Stimulated activated CD8-positive, alpha-beta memory T cell treated with anti-CD3 and anti-CD28 coated beads, Interleukin-7, amount 100 ng/mL, for 4 hours (primary cell): ENCODE measurements around the gene CHDH.

ENCODE experiments used
- DNase-seq, 2 donors: peaks; one replicate each; pipeline ENCODE4 v3.0.0-alpha.2; 2020; ENCODE audit warnings: low read depth in 2 of 2

CHDH gene

DNA sequence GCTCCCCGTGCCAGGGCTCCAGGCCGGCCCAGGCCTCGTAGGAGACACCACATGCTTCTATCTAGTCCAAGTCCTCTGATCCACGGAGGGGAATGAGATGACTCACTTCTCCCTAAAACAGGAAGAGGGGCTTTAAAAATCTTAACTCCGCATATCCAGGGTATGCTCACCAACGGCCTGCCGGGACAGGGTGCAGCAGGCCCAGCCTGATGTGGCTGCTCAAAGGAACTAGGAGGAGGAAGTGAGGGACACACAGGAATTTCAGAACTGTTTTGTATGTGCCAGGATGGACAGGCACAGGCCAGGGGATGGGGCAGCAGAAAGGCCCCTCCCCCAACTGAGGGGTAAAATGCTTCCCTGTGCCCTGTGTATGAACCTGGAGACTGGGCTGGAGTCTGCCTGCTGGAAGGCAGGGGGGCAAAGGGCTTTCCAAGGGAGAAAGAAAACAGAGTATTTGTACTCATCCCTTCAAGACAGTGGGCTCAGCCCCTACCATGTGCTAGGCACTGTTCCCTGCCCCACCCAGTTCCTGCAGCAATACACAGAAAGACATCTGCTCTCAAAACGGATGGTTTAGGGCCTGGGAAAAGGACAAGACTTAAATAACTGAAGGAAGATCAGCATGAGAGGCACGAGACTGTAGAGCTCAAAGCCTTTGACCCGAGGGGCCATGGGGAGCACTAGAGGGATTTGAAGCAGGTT lies 22.1 kb downstream of the CHDH start:
- no peak for DNase-seq

DNA sequence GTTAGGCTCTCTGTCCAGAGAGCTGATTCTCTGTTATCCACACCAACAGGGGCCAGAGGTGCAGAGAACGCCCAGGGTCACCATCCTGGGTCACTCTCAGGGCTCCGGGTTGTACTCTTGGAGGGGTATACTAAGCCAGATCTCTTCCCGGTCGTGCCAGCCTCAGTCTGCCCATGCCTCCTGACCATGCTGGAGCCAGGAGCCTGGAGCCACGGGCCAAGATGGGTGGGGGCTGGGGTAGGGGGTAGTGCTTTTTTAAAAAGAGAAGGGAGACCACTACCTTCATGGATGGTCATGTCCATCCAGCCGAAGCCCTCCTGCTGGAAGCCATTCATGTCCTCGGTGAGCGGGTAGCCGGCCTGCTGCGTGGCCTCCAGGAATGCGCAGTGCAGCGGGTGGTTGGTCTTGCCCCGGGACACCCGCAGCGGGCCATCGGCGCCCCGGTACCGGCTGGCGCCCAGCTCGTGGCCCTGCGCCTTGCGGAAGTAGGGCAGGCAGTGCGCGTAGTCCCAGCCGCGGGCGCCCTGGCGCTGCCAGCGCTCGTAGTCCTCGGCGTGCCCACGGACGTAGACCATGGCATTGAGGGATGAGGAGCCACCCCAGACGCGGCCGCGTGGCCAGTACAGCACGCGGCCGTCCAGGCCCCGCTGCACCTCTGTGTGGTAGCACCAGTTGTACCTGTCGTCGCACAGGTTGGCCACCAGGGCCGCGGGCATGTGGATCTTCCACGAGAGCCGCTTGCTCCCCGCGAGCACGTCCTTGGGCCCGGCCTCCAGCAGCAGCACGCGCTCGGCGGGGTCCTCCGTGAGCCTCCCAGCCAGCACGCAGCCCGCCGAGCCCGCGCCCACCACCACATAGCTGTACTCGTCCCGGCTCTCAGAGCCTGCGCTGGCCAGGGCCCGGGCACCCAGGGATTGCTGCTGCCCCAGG lies 22.9 kb downstream of the CHDH start:
- DNase-seq = no peak

DNA sequence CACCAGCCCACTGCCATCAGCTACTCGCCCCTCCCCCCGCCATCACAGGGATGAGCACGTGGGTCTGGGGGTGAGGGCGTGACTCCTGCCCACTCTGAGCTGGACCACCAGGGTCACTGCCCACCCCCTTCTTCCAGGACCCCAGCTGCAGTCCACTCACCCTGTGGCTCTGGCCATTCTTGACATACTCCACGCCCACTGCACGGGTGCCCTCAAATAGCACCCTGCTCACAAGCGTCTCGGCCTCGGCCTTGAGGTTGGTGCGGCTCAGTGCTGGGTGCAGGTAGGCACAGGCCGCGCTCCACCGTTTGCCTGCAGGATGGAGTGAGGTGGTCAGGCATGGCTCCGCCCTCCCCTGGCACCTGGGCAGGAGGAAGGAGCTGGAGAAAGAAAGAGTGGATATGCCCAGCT lies 23.9 kb downstream of the CHDH start:
- no peak for DNase-seq

DNA sequence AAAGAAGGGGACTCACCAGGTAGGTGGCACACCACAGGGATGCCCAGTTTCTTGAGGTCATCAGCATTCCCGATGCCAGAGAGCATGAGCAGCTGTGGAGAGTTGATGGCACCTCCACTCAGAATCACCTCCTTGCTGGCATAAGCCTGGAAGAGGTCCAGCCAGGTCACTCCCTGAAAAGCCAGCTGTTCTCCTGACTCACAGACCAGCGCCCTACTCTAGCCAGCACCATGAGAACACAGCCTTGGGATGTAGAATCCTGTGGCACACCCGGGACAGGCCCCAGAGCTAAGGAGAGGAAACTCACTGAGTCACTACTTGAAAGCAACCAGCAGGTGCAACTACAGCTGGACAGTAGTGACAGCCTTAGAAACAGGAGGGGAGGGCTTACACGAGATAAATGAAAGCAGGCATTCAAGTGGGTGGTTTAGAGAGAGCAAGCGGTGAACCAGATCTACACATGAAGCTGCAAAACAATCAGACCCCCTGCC lies 24.5 kb downstream of the CHDH start:
- DNase-seq = no peak

DNA sequence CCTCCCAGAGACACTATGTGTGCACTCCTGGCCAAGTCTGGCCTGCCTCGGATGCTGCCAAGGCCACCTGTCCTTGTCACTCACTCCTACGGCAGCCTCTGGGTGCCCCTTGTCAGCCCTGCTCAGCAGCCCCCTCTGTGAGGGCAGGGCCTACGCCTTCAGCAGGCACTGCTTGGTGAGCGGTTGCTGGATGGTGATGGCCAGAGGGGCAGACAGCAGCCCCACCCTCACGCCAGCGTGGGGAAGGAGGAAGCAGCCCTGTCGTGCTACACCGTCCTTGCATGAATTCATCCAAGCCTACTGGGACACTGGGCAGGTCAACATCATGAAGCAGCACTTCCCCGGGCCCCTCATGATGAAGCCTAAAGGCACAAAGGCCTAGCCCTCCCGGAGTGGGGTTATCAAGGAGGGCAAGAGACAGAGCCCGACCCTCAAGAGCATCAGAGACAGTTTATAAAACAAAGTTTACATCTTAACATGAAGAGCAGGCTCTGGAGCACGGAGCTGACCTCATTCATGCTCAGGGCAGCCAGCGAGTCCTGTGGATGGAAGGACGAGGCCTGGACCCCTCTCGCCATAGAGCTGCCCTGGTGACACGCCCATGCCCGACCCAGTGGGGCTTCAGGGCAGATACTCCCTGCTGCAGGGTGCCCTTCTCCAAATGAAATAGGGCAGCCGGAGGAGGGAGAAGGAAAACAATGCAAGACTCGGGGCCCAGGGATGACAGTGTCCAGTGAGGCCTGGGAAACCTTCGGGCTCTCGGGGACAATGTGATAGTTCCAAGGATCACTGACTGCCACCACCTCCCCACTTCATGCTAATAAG lies 25.3 kb downstream of the CHDH start:
- no peak for DNase-seq

DNA sequence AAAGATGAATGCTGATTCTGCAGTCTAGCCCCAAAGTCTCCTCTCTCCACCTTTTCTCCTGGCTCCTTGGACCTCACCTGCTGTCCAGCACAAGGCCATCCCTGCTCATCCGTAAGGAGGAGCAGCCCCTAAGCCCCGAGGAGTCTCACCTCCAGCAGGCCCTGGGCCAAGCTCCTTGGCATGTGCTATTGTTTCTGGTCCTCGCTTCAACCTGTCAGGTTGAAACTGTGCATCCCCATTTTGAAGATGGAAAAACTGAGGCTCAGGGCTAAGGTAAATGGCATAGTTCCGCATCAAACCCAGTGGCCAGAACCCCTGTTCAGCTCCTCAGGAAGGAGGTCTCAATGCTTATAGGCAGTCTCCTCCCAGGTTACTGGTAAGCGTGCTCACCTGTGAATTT lies 26.1 kb downstream of the CHDH start:
- no peak for DNase-seq

DNA sequence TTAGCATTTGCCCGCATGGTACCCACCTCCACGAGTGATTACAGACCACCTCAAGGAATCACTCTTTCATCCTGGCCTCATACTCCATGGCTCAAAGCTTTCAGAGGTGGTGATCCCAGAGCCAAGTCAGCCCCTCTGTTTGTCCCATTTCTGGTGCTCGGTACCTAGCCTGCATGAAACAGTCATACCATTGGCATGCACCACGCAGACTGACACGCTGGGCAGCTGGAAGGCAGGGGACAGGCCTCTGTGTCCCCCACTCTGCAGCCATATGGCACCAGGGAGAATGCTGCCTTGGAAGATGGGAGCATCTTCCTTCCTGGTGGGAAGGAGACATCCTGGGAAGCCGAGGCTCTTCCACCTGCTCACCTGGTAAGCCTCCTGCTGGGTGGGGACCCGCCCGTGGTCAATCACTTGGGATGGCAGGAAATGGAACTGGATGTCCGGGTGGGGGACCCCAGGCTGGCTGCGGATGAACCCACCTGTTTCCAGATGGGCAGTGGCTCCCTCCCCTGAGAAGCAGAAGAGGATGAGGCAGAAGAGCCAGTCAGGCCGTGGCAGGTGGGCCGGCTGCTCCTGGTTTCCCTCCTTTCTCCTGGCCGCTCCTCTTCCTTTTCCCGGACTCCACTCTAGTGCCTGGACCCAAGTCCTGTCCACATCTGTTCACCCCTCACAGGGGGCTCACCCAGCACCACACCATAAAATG lies 26.9 kb downstream of the CHDH start:
- DNase-seq = no peak

DNA sequence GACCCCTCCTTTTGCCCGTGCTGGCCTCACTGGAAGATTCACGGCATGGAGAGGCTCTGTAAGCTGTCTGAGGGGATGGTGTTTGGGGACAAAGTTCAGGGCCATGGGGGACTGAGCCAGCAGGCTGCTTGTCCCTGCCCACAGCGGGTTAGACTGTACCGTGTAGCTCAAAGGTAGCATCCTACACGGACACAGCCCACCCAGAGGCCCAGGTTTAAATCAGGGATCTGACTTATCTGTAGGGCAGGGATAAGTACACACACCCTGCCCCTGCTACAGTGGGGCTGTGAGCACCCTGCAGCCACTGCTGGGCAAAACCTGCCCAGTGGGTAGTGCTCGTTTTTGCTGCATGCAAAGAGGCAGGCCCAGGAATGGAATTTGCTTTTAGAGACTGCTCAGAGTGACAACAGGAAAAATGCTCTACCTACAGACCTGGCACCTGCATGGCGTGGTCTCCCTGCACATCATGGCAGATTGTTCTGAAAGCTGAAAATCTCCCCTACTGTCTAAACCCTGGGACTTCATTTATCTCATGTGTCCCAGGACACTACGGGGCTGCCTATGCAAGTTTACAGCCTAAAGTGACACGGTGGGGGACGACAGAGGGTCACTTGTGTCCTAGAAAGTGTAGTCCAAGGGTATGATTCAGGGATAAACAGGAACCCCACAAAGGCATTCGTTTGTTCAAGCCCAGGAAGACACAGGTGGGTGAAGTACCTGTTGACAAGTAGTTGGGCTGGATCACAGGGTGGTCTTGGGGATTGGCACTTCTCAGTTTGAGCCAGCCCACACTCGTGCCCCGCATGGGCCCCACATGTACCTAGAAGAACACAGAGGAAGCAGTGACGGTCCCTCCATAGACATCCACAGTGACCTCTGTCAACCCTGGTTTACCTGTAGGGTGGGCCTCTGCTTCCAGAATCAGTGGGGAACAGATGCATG lies 27.7 kb downstream of the CHDH start:
- DNase-seq = no peak

DNA sequence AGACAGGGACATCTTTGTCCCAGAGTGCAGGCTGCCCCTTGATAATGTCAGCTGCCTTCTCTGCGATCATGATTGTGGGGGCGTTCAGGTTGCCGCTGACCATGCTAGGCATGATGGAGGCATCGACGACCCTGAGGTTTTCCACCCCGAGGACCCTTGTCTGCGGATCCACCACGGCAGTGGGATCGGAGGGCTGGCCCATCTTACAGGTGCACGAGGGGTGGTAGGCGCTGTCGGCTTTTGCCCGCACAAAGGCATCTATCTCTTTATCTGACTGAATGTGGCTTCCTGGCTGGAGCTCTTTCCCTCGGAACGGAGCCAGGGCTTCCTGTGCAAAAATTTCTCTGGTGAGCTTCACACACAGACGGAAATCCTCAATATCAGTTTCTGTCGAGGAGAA lies 28.4 kb downstream of the CHDH start:
- no peak for DNase-seq

DNA sequence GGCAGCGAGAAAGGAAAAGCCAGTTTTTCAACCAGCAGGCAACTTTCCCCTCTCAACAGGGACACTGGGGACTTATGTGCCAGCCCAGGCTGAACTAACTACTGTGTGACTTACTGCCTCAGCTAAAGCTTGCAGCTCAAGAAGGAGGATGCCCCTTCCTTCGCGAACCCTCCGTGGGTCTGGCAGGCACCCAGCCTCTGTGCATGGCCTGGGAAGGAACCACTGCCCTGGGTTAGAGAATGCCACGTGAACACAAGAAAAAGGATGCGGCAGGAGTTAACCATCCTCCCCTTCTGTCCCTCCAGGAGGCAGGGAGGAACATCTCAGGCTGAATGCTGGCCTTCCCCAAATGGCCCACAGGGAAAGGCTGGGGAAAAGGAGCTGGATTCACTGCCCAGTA lies 29.0 kb downstream of the CHDH start:
- no peak for DNase-seq

DNA sequence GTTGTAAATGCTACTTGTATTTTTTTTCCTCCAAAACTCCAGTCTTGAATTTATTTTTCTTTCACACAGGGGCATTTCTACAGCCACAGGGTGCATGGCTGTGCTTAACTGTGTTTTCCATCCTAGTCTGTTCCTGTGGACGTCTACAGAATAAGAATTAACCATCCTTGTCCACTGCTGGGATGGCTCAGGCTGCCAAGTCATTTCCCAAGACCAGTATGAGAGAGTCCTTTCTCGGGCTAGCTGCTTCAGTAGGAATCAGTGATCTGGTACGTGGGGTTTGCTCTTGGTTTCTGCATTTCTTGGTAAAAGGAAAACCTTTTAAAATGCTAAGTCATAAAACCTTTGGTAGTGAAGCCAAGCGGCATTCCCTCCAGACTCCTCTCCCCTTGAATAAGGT lies 29.8 kb downstream of the CHDH start:
- DNase-seq = no peak

DNA sequence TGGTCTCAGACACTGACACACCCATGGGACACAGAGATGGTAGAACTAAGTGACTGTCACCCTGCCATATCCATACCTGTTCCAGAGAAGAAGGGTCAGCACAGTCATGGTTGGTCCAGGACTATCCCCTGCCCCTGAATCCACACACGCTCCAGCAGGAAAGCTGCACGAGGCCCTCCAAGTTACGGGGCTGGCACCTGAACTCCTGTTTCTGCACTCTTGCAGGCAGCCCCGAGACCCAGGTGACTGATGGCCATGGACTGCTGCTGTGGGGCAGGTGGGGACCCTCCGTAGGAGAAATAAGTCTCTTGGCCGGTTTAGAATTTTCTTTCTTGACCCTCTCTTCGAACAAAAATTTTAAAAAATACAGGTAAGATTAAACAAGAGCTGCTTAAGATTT lies 30.6 kb downstream of the CHDH start:
- no peak for DNase-seq

DNA sequence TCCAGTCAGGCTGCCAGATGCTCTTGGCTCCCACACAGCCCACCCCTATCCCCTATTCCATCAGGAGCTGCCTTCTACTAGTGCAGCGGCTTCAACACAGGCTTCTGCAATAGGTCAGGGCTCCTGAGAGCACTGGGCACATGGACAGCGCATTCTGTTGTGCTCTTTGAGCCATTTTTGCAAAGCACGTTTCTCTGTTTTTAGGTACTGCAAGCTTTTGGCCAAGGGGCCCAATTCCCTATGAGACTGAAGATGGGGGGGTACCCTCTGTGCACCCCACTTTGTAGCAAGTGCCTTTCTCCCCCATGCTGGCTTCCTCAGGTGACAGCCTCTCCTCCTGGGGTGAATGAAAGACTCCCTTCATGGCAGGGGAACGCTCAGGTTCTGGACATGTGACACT lies 31.2 kb downstream of the CHDH start:
- no peak for DNase-seq

DNA sequence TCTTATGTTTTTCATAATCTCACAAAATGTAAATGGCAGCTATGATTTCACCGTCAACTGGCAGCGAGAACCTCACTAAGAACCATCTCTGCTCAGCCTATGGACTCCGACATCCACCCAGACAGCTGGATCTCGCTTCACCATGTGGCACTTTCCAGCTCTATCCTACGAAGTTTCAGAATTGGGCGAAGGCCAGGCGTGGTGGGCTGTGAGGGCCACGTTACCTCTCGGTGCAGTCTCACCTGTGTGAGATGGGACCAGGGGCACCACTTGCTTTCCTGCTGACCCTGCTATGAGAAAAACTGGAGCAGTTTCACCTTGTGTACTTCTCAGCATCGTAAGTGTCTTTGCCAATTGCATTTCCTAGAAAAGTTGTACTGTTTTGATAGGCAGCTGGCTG lies 32.3 kb downstream of the CHDH start:
- DNase-seq = no peak

DNA sequence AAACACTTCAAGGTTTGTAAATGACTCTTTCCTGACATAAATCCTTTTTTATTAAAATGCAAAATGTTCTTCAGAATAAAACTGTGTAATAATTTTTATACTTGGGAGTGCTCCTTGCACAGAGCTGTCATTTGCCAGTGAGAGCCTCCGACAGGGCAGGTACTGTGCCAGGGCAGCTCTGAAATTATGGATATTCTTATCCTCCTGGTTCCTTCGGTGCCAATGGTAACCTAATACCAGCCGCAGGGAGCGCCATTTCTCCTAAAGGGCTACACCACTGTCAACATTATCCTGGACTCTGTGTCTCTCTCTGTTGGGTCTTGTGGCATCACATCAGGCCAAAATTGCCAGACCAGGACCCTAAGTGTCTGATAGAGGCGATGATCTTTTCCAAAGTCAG lies 33.0 kb downstream of the CHDH start:
- DNase-seq = no peak

DNA sequence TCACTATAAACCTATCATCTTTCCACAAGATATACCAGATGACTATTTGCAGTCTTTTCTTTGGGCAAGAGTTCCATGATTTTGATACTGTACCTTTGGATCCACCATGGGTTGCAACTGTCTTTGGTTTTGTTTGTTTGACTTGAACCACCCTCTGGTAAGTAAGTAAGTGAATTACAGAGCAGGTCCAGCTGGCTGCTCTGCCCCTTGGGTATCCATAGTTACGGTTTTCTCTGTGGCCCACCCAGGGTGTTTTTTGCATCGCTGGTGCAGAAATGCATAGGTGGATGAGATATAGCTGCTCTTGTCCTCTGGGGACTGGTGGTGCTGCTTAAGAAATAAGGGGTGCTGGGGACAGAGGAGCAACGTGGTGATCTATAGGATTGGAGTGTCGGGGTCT lies 33.8 kb downstream of the CHDH start:
- DNase-seq = no peak

DNA sequence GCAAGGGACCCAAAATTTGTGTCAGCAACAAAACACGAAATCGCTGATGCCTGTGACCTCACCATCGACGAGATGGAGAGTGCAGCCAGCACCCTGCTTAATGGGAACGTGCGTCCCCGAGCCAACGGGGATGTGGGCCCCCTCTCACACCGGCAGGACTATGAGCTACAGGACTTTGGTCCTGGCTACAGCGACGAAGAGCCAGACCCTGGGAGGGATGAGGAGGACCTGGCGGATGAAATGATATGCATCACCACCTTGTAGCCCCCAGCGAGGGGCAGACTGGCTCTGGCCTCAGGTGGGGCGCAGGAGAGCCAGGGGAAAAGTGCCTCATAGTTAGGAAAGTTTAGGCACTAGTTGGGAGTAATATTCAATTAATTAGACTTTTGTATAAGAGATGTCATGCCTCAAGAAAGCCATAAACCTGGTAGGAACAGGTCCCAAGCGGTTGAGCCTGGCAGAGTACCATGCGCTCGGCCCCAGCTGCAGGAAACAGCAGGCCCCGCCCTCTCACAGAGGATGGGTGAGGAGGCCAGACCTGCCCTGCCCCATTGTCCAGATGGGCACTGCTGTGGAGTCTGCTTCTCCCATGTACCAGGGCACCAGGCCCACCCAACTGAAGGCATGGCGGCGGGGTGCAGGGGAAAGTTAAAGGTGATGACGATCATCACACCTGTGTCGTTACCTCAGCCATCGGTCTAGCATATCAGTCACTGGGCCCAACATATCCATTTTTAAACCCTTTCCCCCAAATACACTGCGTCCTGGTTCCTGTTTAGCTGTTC lies 34.9 kb downstream of the CHDH start:
- DNase-seq = no peak

DNA sequence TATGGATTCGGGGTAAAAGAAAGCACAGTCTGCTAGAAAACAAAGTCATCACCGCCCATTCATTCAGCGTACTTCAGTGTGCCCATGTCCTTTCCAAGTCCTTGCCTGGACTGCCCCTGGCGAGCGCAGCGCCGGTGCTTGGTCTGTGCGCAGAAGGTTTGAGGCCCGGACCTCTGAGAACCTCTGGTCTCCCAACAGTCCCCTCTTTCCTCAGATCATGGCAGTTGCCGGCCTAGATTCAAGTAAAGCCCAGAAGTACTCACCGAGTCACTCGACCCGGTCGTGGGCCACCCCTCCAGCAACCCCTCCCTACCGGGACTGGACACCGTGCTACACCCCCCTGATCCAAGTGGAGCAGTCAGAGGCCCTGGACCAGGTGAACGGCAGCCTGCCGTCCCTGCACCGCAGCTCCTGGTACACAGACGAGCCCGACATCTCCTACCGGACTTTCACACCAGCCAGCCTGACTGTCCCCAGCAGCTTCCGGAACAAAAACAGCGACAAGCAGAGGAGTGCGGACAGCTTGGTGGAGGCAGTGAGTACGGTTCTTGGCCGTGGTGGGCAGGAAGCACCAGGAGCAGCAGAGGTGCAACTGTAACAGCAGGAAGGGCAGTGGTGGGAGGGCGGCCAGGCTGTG lies 36.3 kb downstream of the CHDH start:
- DNase-seq = no peak

DNA sequence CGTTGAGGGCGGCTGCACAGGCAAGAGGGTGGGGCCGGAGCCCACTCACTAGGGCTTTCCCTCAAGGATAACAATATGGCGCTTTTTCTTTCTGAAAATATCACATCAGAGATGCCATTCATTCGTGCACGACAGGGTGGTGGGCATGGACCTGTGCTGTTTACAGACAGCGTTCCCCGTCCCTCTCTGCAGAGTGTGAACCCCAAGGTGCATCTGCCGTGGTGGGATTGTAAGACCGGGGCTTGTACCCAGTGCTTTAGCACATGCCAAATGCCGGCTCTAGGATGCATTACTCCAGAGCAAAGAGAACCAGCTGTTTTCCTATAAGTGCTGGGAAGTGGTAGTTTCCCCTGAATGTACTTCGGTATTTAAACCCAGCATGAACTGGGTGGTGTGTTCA lies 37.0 kb downstream of the CHDH start:
- DNase-seq = no peak
